K562 (cell line): Measurements from ENCODE around the gene AFF3. TPM values are rescaled to one million over a fixed set of nuclear protein-coding genes. Genes with fewer than 3 reads are reported as not detected.

Experiments used
- ATAC-seq: fragments of 200-7000 bp; cut with Tn5 transposase; 3 replicates; pipeline ENCODE4 v1.9.1; 2020; ENCODE audit warnings: moderate library complexity
- BruUV-seq: library from RNA; stranded (reverse); fragments of 400-500 nt; replicated peaks from 2 replicates; lab custom pipeline; 2021; lab: Mats Ljungman, UMichigan
- CTCF ChIA-PET: fragments of 300-600 bp; formaldehyde crosslinking; extraction: SDS; loops from one replicate; lab custom pipeline; 2021; ENCODE audit warnings: low intra/inter-chr PET ratio; lab: Yijun Ruan, JAX
- POLR2A ChIA-PET: fragments of 300-600, 350-650 bp; sonication (Branson Sonifier 250); formaldehyde crosslinking; extraction: SDS; loops from one replicate; lab custom pipeline; 2021; ENCODE audit warnings: antibody characterized with exemption, inconsistent platforms; lab: Yijun Ruan, JAX
- DNase-seq, 4 experiments: peaks; one replicate each; pipeline versions ENCODE4 v3.0.0 to v3.0.0-alpha.2; 2011 to 2018; ENCODE audit warnings: low spot score in 3 of 4, mixed read lengths in 3 of 4; ENCODE audit errors: extremely low read depth in 1 of 4
- FAIRE-seq: peaks from 2 replicates; lab custom pipeline; 2011; peaks lifted over from hg19 to GRCh38; lab: Jason Lieb, UNC
- H2AFZ ChIP-seq: 2 replicates; pipeline ENCODE4 v1.6.0; 2011; ENCODE audit warnings: low read depth, low read length, control low read depth, inconsistent platforms
- H3K27ac ChIP-seq: fragments of 200-600 bp; 3 replicates; pipeline ENCODE4 v1.8.0; 2011; ENCODE audit warnings: low read depth, mild to moderate bottlenecking, control low read depth, inconsistent platforms, low read length, moderate library complexity, mixed read lengths; ENCODE audit errors: extremely low read depth
- H3K27me3 ChIP-seq, 2 experiments: fragments of 300-600 bp in 1 of 2; 2 replicates in 1 of 2; 3 replicates in 1 of 2; pipeline versions ENCODE4 v1.6.0 to v1.8.0; 2011; ENCODE audit warnings: inconsistent platforms in 2 of 2, low read length in 2 of 2, mild to moderate bottlenecking in 1 of 2, mixed read lengths in 1 of 2, moderate library complexity in 1 of 2; ENCODE audit not compliant: control insufficient read depth in 2 of 2, insufficient read depth in 2 of 2
- H3K36me3 ChIP-seq: fragments of 300-600 bp; 3 replicates; pipeline ENCODE4 v1.8.0; 2011; ENCODE audit warnings: mild to moderate bottlenecking, low read length, inconsistent platforms; ENCODE audit not compliant: control insufficient read depth, insufficient read depth
- H3K4me1 ChIP-seq, 2 experiments: fragments of 200-600 bp in 1 of 2; replicated peaks in 1 of 2; 2 replicates in 1 of 2; 3 replicates in 1 of 2; pipeline versions ENCODE4 v1.5.1 to v1.8.0; 2011; ENCODE audit warnings: inconsistent platforms in 2 of 2, low read length in 2 of 2, mild to moderate bottlenecking in 1 of 2, mixed read lengths in 1 of 2, moderate library complexity in 1 of 2; ENCODE audit not compliant: control insufficient read depth in 2 of 2, insufficient read depth in 2 of 2
- H3K4me2 ChIP-seq: 2 replicates; pipeline ENCODE4 v1.6.1; 2011; ENCODE audit warnings: low read length, control low read depth, inconsistent platforms, mixed read lengths; ENCODE audit not compliant: insufficient read depth
- H3K4me3 ChIP-seq: fragments of 200-600 bp; sonication (generic), shearing (Covaris generic); 2 replicates; pipeline ENCODE4 v1.5.1; 2016; ENCODE audit warnings: control low read depth, inconsistent platforms
- H3K79me2 ChIP-seq: fragments of 200-600 bp; 3 replicates; pipeline ENCODE4 v1.8.0; 2011; ENCODE audit warnings: low read length, inconsistent platforms; ENCODE audit not compliant: control insufficient read depth, insufficient read depth
- H3K9ac ChIP-seq, 2 experiments: 2 replicates each; pipeline versions ENCODE4 v1.6.0 to v1.6.1; 2011; ENCODE audit warnings: low read depth in 2 of 2, low read length in 2 of 2, control low read depth in 1 of 2, inconsistent platforms in 1 of 2, mild to moderate bottlenecking in 1 of 2, mixed read lengths in 1 of 2; ENCODE audit not compliant: insufficient read depth in 1 of 2
- H3K9me1 ChIP-seq: one replicate; pipeline ENCODE4 v1.6.0; 2011; ENCODE audit warnings: inconsistent platforms, mild to moderate bottlenecking, low read length, moderate library complexity; ENCODE audit not compliant: control insufficient read depth, insufficient read depth
- H3K9me3 ChIP-seq: replicated peaks from 2 replicates; pipeline ENCODE4 v1.5.1; 2011; ENCODE audit warnings: low read depth, low read length, inconsistent platforms; ENCODE audit not compliant: control insufficient read depth, insufficient read depth
- H4K20me1 ChIP-seq: replicated peaks from 2 replicates; pipeline ENCODE4 v1.6.1; 2011; ENCODE audit warnings: low read length, inconsistent platforms, mixed read lengths; ENCODE audit not compliant: control insufficient read depth, insufficient read depth
- EP400 ChIP-seq: fragments of 450-650 bp; IDR thresholded peaks from 2 replicates; pipeline ENCODE4 v1.6.1; 2017; ENCODE audit warnings: antibody characterized with exemption, mild to moderate bottlenecking, moderate library complexity
- GABPA ChIP-seq: fragments of 200-800 bp; sonication (Bioruptor generic); conservative IDR thresholded peaks from 2 replicates; pipeline ENCODE4 v1.6.1; 2016; ENCODE audit warnings: low read depth, missing genetic modification characterization, missing compliant biosample characterization
- HDAC8 ChIP-seq: fragments of 450-650 bp; IDR thresholded peaks from 2 replicates; pipeline ENCODE4 v1.6.1; 2016; ENCODE audit warnings: mild to moderate bottlenecking, missing genetic modification characterization, moderate library complexity, missing compliant biosample characterization
- KDM1A ChIP-seq, 2 experiments: fragments of 450-650 bp; IDR thresholded peaks; 2 replicates each; pipeline ENCODE4 v1.6.1; 2016; ENCODE audit warnings: mild to moderate bottlenecking in 2 of 2
- NR2F6 ChIP-seq: fragments of 450-650 bp; formaldehyde crosslinking; IDR thresholded peaks from 2 replicates; pipeline ENCODE4 v1.4.0; 2020; ENCODE audit warnings: mild to moderate bottlenecking
- SMARCE1 ChIP-seq: fragments of 450-650 bp; IDR thresholded peaks from 2 replicates; pipeline ENCODE4 v1.7.1; 2016; ENCODE audit warnings: mild to moderate bottlenecking
- ZFP36 ChIP-seq: fragments of 150-350 bp; IDR thresholded peaks from 2 replicates; pipeline ENCODE4 v1.6.1; 2018; ENCODE audit warnings: low read length, low read depth; ENCODE audit not compliant: partially characterized antibody
- ZNF232 ChIP-seq: sonication (generic); formaldehyde crosslinking; IDR thresholded peaks from 2 replicates; pipeline ENCODE4 v1.8.0; 2022; ENCODE audit warnings: mild to moderate bottlenecking, missing genetic modification reagents
- ZNF655 ChIP-seq: fragments of 250-450 bp; sonication (Bioruptor Pico); IDR thresholded peaks from 2 replicates; pipeline ENCODE4 v1.5.0; 2021
- WGBS: fragments of 100-300 bp; shearing (Covaris generic); methylation state at CpG from one replicate; pipeline ENCODE4 v1.1.6; 2016; ENCODE audit warnings: low coverage, mixed read lengths; ENCODE audit not compliant: insufficient coverage; ENCODE audit errors: missing lambda C conversion rate; 5-methylcytosine and 5-hydroxymethylcytosine counted together
- in situ Hi-C: fragments of 300-500 bp; cut with MboI; formaldehyde crosslinking; loops from 4 replicates; pipeline ENCODE4 v1.15.0; 2018; ENCODE audit warnings: inconsistent platforms, mixed read lengths
- intact Hi-C: fragments of 100-400 bp; cut with micrococcal nuclease; formaldehyde crosslinking; loops from 2 replicates; pipeline ENCODE4 v1.14.2; 2022
- polyA plus RNA-seq, 8 experiments: library from polyadenylated mRNA; depleted of rRNA in 4 of 8; stranded (reverse) in 5 of 8; unstranded in 3 of 8; fragments of >200 nt; fragmentation: Nextera tagmentation in 2 of 8; fragmentation: Illumina TruSeq in 1 of 8; extraction: Ambion mirVana in 2 of 8; extraction: Trizol in 1 of 8; gene quantifications; 2 replicates each; pipeline versions ENCODE4 v1.2.1 to v1.2.3, GENCODE V29; 2011 to 2014; ENCODE audit warnings: inconsistent platforms in 1 of 8, missing spikeins in 1 of 8
- total RNA-seq, 7 experiments: library from RNA; depleted of rRNA in 6 of 7; stranded (reverse); fragments of >200 nt in 6 of 7; fragmentation: Illumina TruSeq in 2 of 7; extraction: Trizol in 2 of 7; gene quantifications; 2 replicates each; pipeline versions ENCODE4 v1.2.1 to v1.2.3, GENCODE V29; 2011 to 2021; ENCODE audit warnings: low replicate concordance in 1 of 7

AFF3 gene
- total and polyA plus RNA-seq, 9 of the 15 experiments (the other 6 are each of a cell fraction or from before 2014, with no cell fraction given), result 0.02 to 0.11 TPM; not detected in 7

- H3K79me2 ChIP-seq, result no peaks in the 10 kb centered on the region
- in situ Hi-C loops, result no loop called here
- CTCF ChIA-PET, result no interaction called here
Observed at GRCh38 chr2:99905636-99906035, 236.8 kb downstream of the AFF3 start.

GRCh38 chr2:99905025-99905424 is 237.4 kb downstream of the AFF3 start:
- Histone ChIP-seq H3K4me2 (no peak overlapping the region), H3K9me3 (no peaks in the 10 kb centered on the region), H3K9me1 (no peaks in the 10 kb centered on the region), H3K27ac (no peak overlapping the region), H2AFZ (no peak overlapping the region), H3K9ac (no peak overlapping the region), H4K20me1 (no peaks in the 10 kb centered on the region), H3K79me2 (no peaks in the 10 kb centered on the region), H3K27me3 (peaks cover 2 to 21% of the 10 kb centered on the region in 2 experiments; a peak in 4 of 5 replicates), H3K4me3 (no peak overlapping the region), H3K36me3 (no peaks in the 10 kb centered on the region), H3K4me1 (no peaks in the 10 kb centered on the region)
- FAIRE-seq (no peak), DNase-seq (no peak), ATAC-seq (no peak)
- 0% methylated on average over 5 of the region's 5 CpGs for WGBS
- intact Hi-C loops (no loop called here), in situ Hi-C loops (no loop called here)
- POLR2A ChIA-PET, result no interaction called here
- CTCF ChIA-PET, result no interaction called here
- BruUV-seq, result no TSS peak
- no peak for TF ChIP-seq HDAC8
- no peak for TF ChIP-seq ZNF232 (CRISPR knock-in tag)
- TF ChIP-seq NR2F6 (CRISPR knock-in tag), result no peak
- TF ChIP-seq SMARCE1, result no peak
- no peak for TF ChIP-seq EP400
- TF ChIP-seq, all 486 proteins: peak for 0

More at GRCh38 chr2:99905636-99906035, 236.8 kb downstream of the AFF3 start:
- BruUV-seq, result no TSS peak
- Histone ChIP-seq H3K4me3 (no peak overlapping the region), H3K9ac (no peak overlapping the region), H3K4me1 (no peaks in the 10 kb centered on the region), H3K9me3 (no peaks in the 10 kb centered on the region), H3K9me1 (no peaks in the 10 kb centered on the region), H3K36me3 (no peaks in the 10 kb centered on the region), H3K4me2 (no peak overlapping the region), H3K27me3 (peaks cover 2 to 18% of the 10 kb centered on the region in 2 experiments; a peak in 4 of 5 replicates), H3K27ac (no peak overlapping the region), H2AFZ (no peak overlapping the region), H4K20me1 (no peaks in the 10 kb centered on the region)
- ATAC-seq (no peak), DNase-seq (no peak), FAIRE-seq (no peak)
- POLR2A ChIA-PET, result no interaction called here
- intact Hi-C loops, result no loop called here
- WGBS, result 0% methylated on average over 2 of the region's 2 CpGs
- TF ChIP-seq ZFP36 (no peak), KDM1A (IDR thresholded peaks at IDR 0.05) (no peak), GABPA (tag) (no peak), ZNF655 (no peak)
- TF ChIP-seq, all 486 proteins: peak for 0
